HepG2 (cell line): ENCODE results near the gene HCRT. TPM values are rescaled to one million over a fixed set of nuclear protein-coding genes. Genes with fewer than 3 reads are reported as not detected.
A peak's percentile ranks its signal among the peaks of the same experiment; 100 is the strongest.

Source experiments
- ATAC-seq: fragments of 200-7000 bp; cut with Tn5 transposase; 3 replicates; pipeline ENCODE4 v1.9.1; 2020; ENCODE audit warnings: mild to moderate bottlenecking, moderate library complexity
- BruUV-seq: library from RNA; stranded (reverse); fragments of 400-500 nt; replicated peaks from 2 replicates; lab custom pipeline; 2021; lab: Mats Ljungman, UMichigan
- CTCF ChIA-PET: fragments of 300-600 bp; formaldehyde crosslinking; extraction: SDS; loops from one replicate; lab custom pipeline; 2021; ENCODE audit warnings: low total read pairs, inconsistent platforms, low intra/inter-chr PET ratio; lab: Yijun Ruan, JAX
- POLR2A ChIA-PET: fragments of 350-600 bp; sonication (Branson Sonifier 250); formaldehyde crosslinking; loops from one replicate; lab custom pipeline; 2020; ENCODE audit warnings: antibody characterized with exemption, inconsistent platforms; lab: Yijun Ruan, JAX
- DNase-seq: peaks from one replicate; pipeline ENCODE4 v3.0.0-alpha.2; 2015; ENCODE audit warnings: low spot score
- FAIRE-seq: peaks from 3 replicates; lab custom pipeline; 2011; peaks lifted over from hg19 to GRCh38; lab: Jason Lieb, UNC
- H2AFZ ChIP-seq: one replicate; pipeline ENCODE4 v1.6.1; 2011; ENCODE audit warnings: low read length, inconsistent platforms
- H3K27ac ChIP-seq: fragments of 300-600 bp; 3 replicates; pipeline ENCODE4 v1.8.0; 2011; ENCODE audit warnings: mixed run types, mild to moderate bottlenecking, mixed read lengths, low read length, inconsistent platforms; ENCODE audit not compliant: insufficient read depth; ENCODE audit errors: extremely low read length
- H3K27me3 ChIP-seq, 2 experiments: fragments of 200-600 bp in 1 of 2; 2 replicates in 1 of 2; 3 replicates in 1 of 2; pipeline versions ENCODE4 v1.6.0 to v1.8.0; 2011; ENCODE audit warnings: low read length in 2 of 2, mild to moderate bottlenecking in 2 of 2, moderate library complexity in 2 of 2, inconsistent platforms in 1 of 2; ENCODE audit not compliant: insufficient read depth in 2 of 2, control insufficient read depth in 1 of 2
- H3K36me3 ChIP-seq, 2 experiments: fragments of 200-600 bp in 1 of 2; replicated peaks in 1 of 2; 2 replicates in 1 of 2; 3 replicates in 1 of 2; pipeline versions ENCODE4 v1.5.1 to v1.8.0; 2011; ENCODE audit warnings: low read length in 2 of 2, inconsistent platforms in 1 of 2; ENCODE audit not compliant: insufficient read depth in 2 of 2, control insufficient read depth in 1 of 2
- H3K4me1 ChIP-seq: 2 replicates; pipeline ENCODE4 v1.5.1; 2012; ENCODE audit warnings: low read length, inconsistent platforms; ENCODE audit not compliant: insufficient read depth
- H3K4me2 ChIP-seq: 2 replicates; pipeline ENCODE4 v1.6.0; 2011; ENCODE audit warnings: low read depth, low read length, inconsistent platforms
- H3K4me3 ChIP-seq, 3 experiments: fragments of 200-600 bp in 1 of 3; sonication (generic), shearing (Covaris generic) in 1 of 3; replicated peaks in 1 of 3; 2 replicates each; pipeline ENCODE4 v1.5.1; 2011 to 2016; ENCODE audit warnings: low read length in 3 of 3, inconsistent platforms in 2 of 3, low read depth in 2 of 3, mild to moderate bottlenecking in 2 of 3, control low read depth in 1 of 3, mixed read lengths in 1 of 3; ENCODE audit not compliant: insufficient read depth in 1 of 3
- H3K79me2 ChIP-seq: one replicate; pipeline ENCODE4 v1.6.1; 2011; ENCODE audit warnings: low read length, inconsistent platforms; ENCODE audit not compliant: insufficient read depth
- H3K9ac ChIP-seq: 2 replicates; pipeline ENCODE4 v1.6.0; 2011; ENCODE audit warnings: mild to moderate bottlenecking, low read depth, low read length, inconsistent platforms; ENCODE audit not compliant: insufficient read depth
- H3K9me3 ChIP-seq: 2 replicates; pipeline ENCODE4 v1.5.1; 2012; ENCODE audit warnings: mild to moderate bottlenecking, low read length
- H4K20me1 ChIP-seq: 2 replicates; pipeline ENCODE4 v1.6.0; 2011; ENCODE audit warnings: inconsistent platforms, mild to moderate bottlenecking, low read length, moderate library complexity; ENCODE audit not compliant: insufficient read depth
- ADNP ChIP-seq: sonication (generic); formaldehyde crosslinking; IDR thresholded peaks from 2 replicates; pipeline ENCODE4 v1.4.0; 2020; ENCODE audit warnings: missing genetic modification reagents
- HHEX ChIP-seq: IDR thresholded peaks from 2 replicates; pipeline ENCODE4 v1.6.1; 2016; ENCODE audit warnings: control low read depth
- HIVEP1 ChIP-seq: sonication (generic); formaldehyde crosslinking; IDR thresholded peaks from 2 replicates; pipeline ENCODE4 v1.4.0; 2020; ENCODE audit warnings: mild to moderate bottlenecking, missing genetic modification reagents
- HOXA9 ChIP-seq: sonication (generic); formaldehyde crosslinking; IDR thresholded peaks from 2 replicates; pipeline ENCODE4 v1.8.1; 2022; ENCODE audit warnings: missing genetic modification reagents, mild to moderate bottlenecking, moderate library complexity, borderline replicate concordance
- KDM1A ChIP-seq: IDR thresholded peaks from 2 replicates; pipeline ENCODE4 v1.6.1; 2016; ENCODE audit warnings: missing compliant biosample characterization
- PRMT3 ChIP-seq: sonication (generic); formaldehyde crosslinking; IDR thresholded peaks from 2 replicates; pipeline ENCODE4 v1.8.1; 2022; ENCODE audit warnings: low read depth, mild to moderate bottlenecking, moderate library complexity, missing genetic modification reagents, borderline replicate concordance
- ZFYVE20 ChIP-seq: sonication (generic); formaldehyde crosslinking; IDR thresholded peaks from 2 replicates; pipeline ENCODE4 v1.8.0; 2023; ENCODE audit warnings: low read depth, mild to moderate bottlenecking, moderate library complexity, missing genetic modification reagents, borderline replicate concordance
- ZKSCAN5 ChIP-seq: sonication (generic); formaldehyde crosslinking; IDR thresholded peaks from 2 replicates; pipeline ENCODE4 v1.5.1; 2020; ENCODE audit warnings: mild to moderate bottlenecking, missing genetic modification reagents
- WGBS: methylation state at CpG from one replicate; pipeline ENCODE4 v1.1.6; 2017; ENCODE audit warnings: low lambda C conversion rate; 5-methylcytosine and 5-hydroxymethylcytosine counted together
- in situ Hi-C: cut with HindIII; loops from 2 replicates; pipeline ENCODE4 v1.10.0; 2017; ENCODE audit warnings: low pct_unique_long_range_greater_than_20kb; ENCODE audit not compliant: extremely low pct_ligation_motif_present
- intact Hi-C: fragments of 100-400 bp; cut with micrococcal nuclease; formaldehyde crosslinking; loops from one replicate; pipeline ENCODE4 v1.10.0; 2022; ENCODE audit not compliant: unreplicated experiment
- polyA plus RNA-seq, 8 experiments: library from polyadenylated mRNA; depleted of rRNA in 3 of 8; stranded (reverse) in 7 of 8; unstranded in 1 of 8; fragments of >200 nt; fragmentation: Illumina TruSeq in 4 of 8; extraction: Trizol in 4 of 8; gene quantifications; 2 replicates each; pipeline versions ENCODE4 v1.2.1 to v1.2.3, GENCODE V29; 2011 to 2016; ENCODE audit warnings: low read depth in 4 of 8, missing spikeins in 1 of 8, mixed read lengths in 1 of 8; ENCODE audit not compliant: insufficient read depth in 1 of 8
- total RNA-seq, 5 experiments: library from RNA; depleted of rRNA; stranded (reverse); fragments of >200 nt; fragmentation: Illumina TruSeq; extraction: Trizol; gene quantifications; 2 replicates each; pipeline ENCODE4 v1.2.3, GENCODE V29; 2016; ENCODE audit warnings: low read depth in 1 of 5
- TF ChIP-seq, protein P1 (sequence below): sonication (generic); formaldehyde crosslinking; IDR thresholded peaks from 2 replicates; pipeline ENCODE4 v1.9.0; 2021; ENCODE audit warnings: missing genetic modification reagents, mild to moderate bottlenecking, borderline replicate concordance

HCRT gene
- total and polyA plus RNA-seq, 2 of the 13 experiments (the other 11 are each of a cell fraction or from before 2014, with no cell fraction given), result not detected

DNA sequence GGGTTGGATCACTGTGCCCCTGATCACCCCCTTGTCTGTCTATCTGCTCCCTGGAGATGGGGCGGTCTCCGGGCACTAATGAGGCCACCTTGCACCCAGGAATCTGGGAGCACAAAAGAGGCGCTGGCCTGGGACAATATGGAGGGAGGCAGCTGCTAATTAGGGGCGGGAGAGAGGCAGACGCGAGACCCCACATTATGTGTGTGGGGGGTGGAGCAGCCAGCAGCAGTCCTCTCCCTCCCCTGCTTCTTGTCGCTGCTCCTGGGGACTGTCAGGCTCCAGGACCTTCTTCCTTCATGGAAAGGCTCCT is 324 bp upstream of the HCRT start:
- Histone ChIP-seq H3K27me3 (peaks cover 0 to 21% of the 10 kb centered on the region in 2 experiments; a peak in 4 of 5 replicates), H3K4me1 (peaks cover 41% of the 10 kb centered on the region), H2AFZ (no peak overlapping the region), H3K36me3 (no peaks in the 10 kb centered on the region), H3K4me3 (no peak overlapping the region), H3K79me2 (no peaks in the 10 kb centered on the region), H3K9me3 (no peaks in the 10 kb centered on the region), H3K9ac (no peak overlapping the region), H3K27ac (no peak overlapping the region), H4K20me1 (no peaks in the 10 kb centered on the region; the same call in 1 of the 2 replicates), H3K4me2 (no peak overlapping the region)
- DNase-seq (no peak), ATAC-seq (no peak), FAIRE-seq (no peak)
- no peak for TF ChIP-seq HOXA9 (CRISPR knock-in tag)
- TF ChIP-seq HHEX (CRISPR knock-in tag), result no peak
- TF ChIP-seq ZFYVE20, result 0 out of 2 replicates have a peak, but pooled peaks have one; percentile 12
- 0 out of 2 replicates have a peak, but pooled peaks have one; percentile 1 for TF ChIP-seq HIVEP1
- no peak for TF ChIP-seq ZKSCAN5 (CRISPR knock-in tag)
- TF ChIP-seq PRMT3, result no peak
- TF ChIP-seq, protein P1, sequence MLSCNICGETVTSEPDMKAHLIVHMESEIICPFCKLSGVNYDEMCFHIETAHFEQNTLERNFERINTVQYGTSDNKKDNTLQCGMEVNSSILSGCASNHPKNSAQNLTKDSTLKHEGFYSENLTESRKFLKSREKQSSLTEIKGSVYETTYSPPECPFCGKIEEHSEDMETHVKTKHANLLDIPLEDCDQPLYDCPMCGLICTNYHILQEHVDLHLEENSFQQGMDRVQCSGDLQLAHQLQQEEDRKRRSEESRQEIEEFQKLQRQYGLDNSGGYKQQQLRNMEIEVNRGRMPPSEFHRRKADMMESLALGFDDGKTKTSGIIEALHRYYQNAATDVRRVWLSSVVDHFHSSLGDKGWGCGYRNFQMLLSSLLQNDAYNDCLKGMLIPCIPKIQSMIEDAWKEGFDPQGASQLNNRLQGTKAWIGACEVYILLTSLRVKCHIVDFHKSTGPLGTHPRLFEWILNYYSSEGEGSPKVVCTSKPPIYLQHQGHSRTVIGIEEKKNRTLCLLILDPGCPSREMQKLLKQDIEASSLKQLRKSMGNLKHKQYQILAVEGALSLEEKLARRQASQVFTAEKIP (CRISPR knock-in tag), result no peak
- TF ChIP-seq ADNP, result no peak
- no peak for TF ChIP-seq KDM1A
- intact Hi-C loops, result loop anchor here (10.0 kb wide), 1 partner anchor 59 kb away; no protein-coding TSS in a partner anchor
- CTCF ChIA-PET, result no interaction called here
- BruUV-seq, result no TSS peak
- in situ Hi-C loops, result no loop called here
- 67% methylated on average over 7 of the region's 7 CpGs for WGBS
- POLR2A ChIA-PET, result no interaction called here
